ENCODE results near the gene SOX15.
A peak's percentile ranks its signal among the peaks of the same experiment; 100 is the strongest.

DNA sequence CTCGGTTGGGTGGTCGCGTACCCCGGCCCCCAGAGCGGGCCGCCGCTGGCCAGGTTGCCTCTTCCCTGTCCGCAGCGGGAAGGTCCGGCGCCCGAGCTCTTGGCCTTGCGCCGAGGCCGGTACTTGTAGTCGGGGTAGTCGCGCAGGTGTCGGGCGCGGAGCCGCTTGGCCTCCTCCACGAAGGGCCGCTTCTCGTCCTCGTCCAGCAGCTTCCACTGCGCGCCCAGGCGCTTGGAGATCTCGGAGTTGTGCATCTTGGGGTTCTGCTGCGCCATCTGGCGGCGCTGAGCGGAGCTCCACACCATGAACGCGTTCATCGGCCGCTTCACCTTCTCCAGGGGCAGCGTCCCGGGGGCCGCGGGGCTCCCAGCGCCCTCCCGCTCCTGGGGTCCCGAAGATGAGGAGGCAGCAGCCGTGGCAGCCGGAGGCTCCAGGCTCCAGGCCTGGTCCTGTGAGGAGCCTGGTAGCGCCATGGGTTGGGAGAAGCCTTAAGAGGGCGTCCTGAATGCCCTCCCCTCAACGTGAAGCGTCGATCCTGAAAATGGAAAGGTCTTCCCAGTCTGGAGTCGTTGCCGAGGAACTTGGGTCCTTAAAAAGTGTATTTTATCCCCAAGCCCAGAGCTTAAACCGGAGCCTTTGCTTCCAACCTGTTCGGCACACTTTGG lies 558 bp downstream of the SOX15 start:
- no peak for TF ChIP-seq POLR2A (IDR thresholded peaks at IDR 0.05)
- TF ChIP-seq, protein P1, sequence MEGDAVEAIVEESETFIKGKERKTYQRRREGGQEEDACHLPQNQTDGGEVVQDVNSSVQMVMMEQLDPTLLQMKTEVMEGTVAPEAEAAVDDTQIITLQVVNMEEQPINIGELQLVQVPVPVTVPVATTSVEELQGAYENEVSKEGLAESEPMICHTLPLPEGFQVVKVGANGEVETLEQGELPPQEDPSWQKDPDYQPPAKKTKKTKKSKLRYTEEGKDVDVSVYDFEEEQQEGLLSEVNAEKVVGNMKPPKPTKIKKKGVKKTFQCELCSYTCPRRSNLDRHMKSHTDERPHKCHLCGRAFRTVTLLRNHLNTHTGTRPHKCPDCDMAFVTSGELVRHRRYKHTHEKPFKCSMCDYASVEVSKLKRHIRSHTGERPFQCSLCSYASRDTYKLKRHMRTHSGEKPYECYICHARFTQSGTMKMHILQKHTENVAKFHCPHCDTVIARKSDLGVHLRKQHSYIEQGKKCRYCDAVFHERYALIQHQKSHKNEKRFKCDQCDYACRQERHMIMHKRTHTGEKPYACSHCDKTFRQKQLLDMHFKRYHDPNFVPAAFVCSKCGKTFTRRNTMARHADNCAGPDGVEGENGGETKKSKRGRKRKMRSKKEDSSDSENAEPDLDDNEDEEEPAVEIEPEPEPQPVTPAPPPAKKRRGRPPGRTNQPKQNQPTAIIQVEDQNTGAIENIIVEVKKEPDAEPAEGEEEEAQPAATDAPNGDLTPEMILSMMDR (IDR thresholded peaks at IDR 0.05), result peak; percentile 81 to 98 (median 90)
